ENCODE results near the gene CLSTN2. TPM values are rescaled to one million over a fixed set of nuclear protein-coding genes. Genes with fewer than 3 reads are reported as not detected.

Gene CLSTN2
- total and polyA plus RNA-seq, 2 of the 13 experiments (the other 11 are each of a cell fraction or from before 2014, with no cell fraction given): not detected

- ATAC-seq (no peak), DNase-seq (ENCODE audit: low spot score) (no peak), FAIRE-seq (no peak)
- POLR2A ChIA-PET: no interaction called here
- no peak overlapping the region for H2AFZ ChIP-seq (ENCODE audit: low read length)
- no peaks in the 10 kb centered on the region for H3K9me3 ChIP-seq (ENCODE audit: low read length)
- H3K4me1 ChIP-seq (ENCODE audit: insufficient read depth, low read length): no peaks in the 10 kb centered on the region
- 27% methylated on average over 2 of the region's 3 CpGs for WGBS (ENCODE audit: low lambda C conversion rate)
- no peak for TF ChIP-seq AFF4 (CRISPR knock-in tag; IDR thresholded peaks at IDR 0.05)
- no peak for TF ChIP-seq SALL2 (CRISPR knock-in tag; IDR thresholded peaks at IDR 0.05)
- TF ChIP-seq DR1 (CRISPR knock-in tag; IDR thresholded peaks at IDR 0.05): no peak
- TF ChIP-seq ZBTB44 (CRISPR knock-in tag; IDR thresholded peaks at IDR 0.05): no peak
- TF ChIP-seq GABPA (IDR thresholded peaks at IDR 0.05; ENCODE audit: low read depth, low read length): no peak
- TF ChIP-seq GABPA (CRISPR knock-in tag; IDR thresholded peaks at IDR 0.05; ENCODE audit: low read depth): no peak
- no peak for TF ChIP-seq KMT2A (CRISPR knock-in tag; IDR thresholded peaks at IDR 0.05)
- no peak for TF ChIP-seq ZNF34 (CRISPR knock-in tag; IDR thresholded peaks at IDR 0.05; ENCODE audit: borderline replicate concordance)
- no peak overlapping the region for H3K27ac ChIP-seq (ENCODE audit: extremely low read length, insufficient read depth, low read length)
- no peak overlapping the region for H3K9ac ChIP-seq (ENCODE audit: insufficient read depth, low read depth, low read length)
- intact Hi-C loops (cut with micrococcal nuclease; ENCODE audit: unreplicated experiment): no loop called here
- in situ Hi-C loops (cut with HindIII; ENCODE audit: extremely low pct_ligation_motif_present, low pct_unique_long_range_greater_than_20kb): no loop called here
- peaks cover 0 to 2% of the 10 kb centered on the region in 2 experiments; a peak in 1 of 5 replicates for H3K27me3 ChIP-seq (ENCODE audit: control insufficient read depth in 1 of 2, insufficient read depth in 2 of 2, low read length in 2 of 2)
- no peaks in the 10 kb centered on the region for H3K79me2 ChIP-seq (ENCODE audit: insufficient read depth, low read length)
- no peak overlapping the region for H3K4me2 ChIP-seq (ENCODE audit: low read depth, low read length)
- CTCF ChIA-PET (ENCODE audit: low intra/inter-chr PET ratio, low total read pairs): no interaction called here
- BruUV-seq (replicated peaks): no TSS peak
- no peaks in the 10 kb centered on the region for H3K36me3 ChIP-seq (replicated peaks in 1 of 2; ENCODE audit: control insufficient read depth in 1 of 2, insufficient read depth in 2 of 2, low read length in 2 of 2)
- H4K20me1 ChIP-seq (ENCODE audit: insufficient read depth, low read length): no peaks in the 10 kb centered on the region
- H3K4me3 ChIP-seq (replicated peaks in 1 of 3; ENCODE audit: insufficient read depth in 1 of 3, low read depth in 2 of 3, low read length in 3 of 3): no peak overlapping the region
Observed at GRCh38 chr3:140537727-140538082, 602.7 kb downstream of the CLSTN2 start.
